ENCODE measurements around the gene BRF1. TPM values are rescaled to one million over a fixed set of nuclear protein-coding genes. Genes with fewer than 3 reads are reported as not detected.

BRF1 gene
- polyA plus RNA-seq, 1 of the 3 experiments (the other 2 are of a cell fraction) = 15.7 TPM

- H3K9ac ChIP-seq = no peak overlapping the region
- H3K79me2 ChIP-seq (ENCODE audit: insufficient read depth) = no peaks in the 10 kb centered on the region
- H3K4me2 ChIP-seq = no peak overlapping the region
- DNase-seq = no peak
- peak overlapping the region in 1 of 2 experiments; percentile 20; a peak in 1 of 4 replicates for H3K27ac ChIP-seq (ENCODE audit: low read depth in 2 of 2, low read length in 1 of 2)
- ChIA-PET POLR2A (no interaction called here), CTCF (interaction anchor here (0.7 to 2.4 kb wide), 8 partner anchors 12 to 162 kb away, joined by 3 to 10 read pairs (median 4); no protein-coding TSS in a partner anchor)
- H3K27me3 ChIP-seq (ENCODE audit: insufficient read depth) = no peaks in the 10 kb centered on the region
- H3F3A ChIP-seq (replicated peaks; ENCODE audit: insufficient read depth) = no peaks in the 10 kb centered on the region
- peaks cover 0 to 10% of the 10 kb centered on the region in 2 experiments for H3K36me3 ChIP-seq (replicated peaks in 1 of 2; ENCODE audit: control insufficient read depth in 1 of 2, insufficient read depth in 2 of 2, low read length in 1 of 2)
- H3K4me1 ChIP-seq (ENCODE audit: control insufficient read depth in 1 of 2, insufficient read depth in 2 of 2, low read depth in 1 of 2, low read length in 1 of 2) = peaks cover 0 to 96% of the 10 kb centered on the region in 2 experiments; a peak in 1 of 4 replicates
- no peaks in the 10 kb centered on the region for H3K9me3 ChIP-seq
- TF ChIP-seq EZH2phosphoT487 (IDR thresholded peaks at IDR 0.05; ENCODE audit: borderline replicate concordance, low read depth) (no peak), ZBTB33 (IDR thresholded peaks at IDR 0.05; ENCODE audit: borderline replicate concordance, low read depth) (no peak), RAD21 (IDR thresholded peaks at IDR 0.05; ENCODE audit: low read length) (0 out of 2 replicates have a peak, but pooled peaks have one; percentile 3)
- H3K9me2 ChIP-seq = no peaks in the 10 kb centered on the region
- no peak overlapping the region for H2AFZ ChIP-seq (ENCODE audit: low read depth)
- 94% methylated on average over 8 of the region's 13 CpGs for WGBS (ENCODE audit: low lambda C conversion rate)
- H4K20me1 ChIP-seq (ENCODE audit: insufficient read depth) = no peaks in the 10 kb centered on the region
- H3K4me3 ChIP-seq (ENCODE audit: low read depth in 2 of 2, low read length in 1 of 2) = no peak overlapping the region
These were observed 93.3 kb downstream of the BRF1 start for GRCh38 chr14:105207460-105207901.

- 80% methylated on average over 2 of the region's 5 CpGs for WGBS (ENCODE audit: low lambda C conversion rate)
- Histone ChIP-seq H3K4me3 (ENCODE audit: low read depth in 2 of 2, low read length in 1 of 2) (no peak overlapping the region), H2AFZ (ENCODE audit: low read depth) (no peak overlapping the region), H3K9ac (no peak overlapping the region), H3K9me2 (no peaks in the 10 kb centered on the region), H3K36me3 (replicated peaks in 1 of 2; ENCODE audit: control insufficient read depth in 1 of 2, insufficient read depth in 2 of 2, low read length in 1 of 2) (peaks cover 0 to 10% of the 10 kb centered on the region in 2 experiments), H3K4me2 (no peak overlapping the region), H3K27me3 (ENCODE audit: insufficient read depth) (no peaks in the 10 kb centered on the region), H4K20me1 (ENCODE audit: insufficient read depth) (no peaks in the 10 kb centered on the region), H3F3A (replicated peaks; ENCODE audit: insufficient read depth) (no peaks in the 10 kb centered on the region), H3K27ac (ENCODE audit: low read depth in 2 of 2, low read length in 1 of 2) (peak overlapping the region in 1 of 2 experiments; percentile 22; a peak in 1 of 4 replicates), H3K79me2 (ENCODE audit: insufficient read depth) (no peaks in the 10 kb centered on the region), H3K4me1 (ENCODE audit: control insufficient read depth in 1 of 2, insufficient read depth in 2 of 2, low read depth in 1 of 2, low read length in 1 of 2) (peaks cover 0 to 96% of the 10 kb centered on the region in 2 experiments; a peak in 1 of 4 replicates), H3K9me3 (no peaks in the 10 kb centered on the region)
- no peak for DNase-seq
- POLR2A ChIA-PET = no interaction called here
- CTCF ChIA-PET = interaction anchor here (0.7 to 2.4 kb wide), 9 partner anchors 12 to 161 kb away, joined by 3 to 10 read pairs (median 4); partner anchors contain the start of gene BTBD6
- no peak for TF ChIP-seq PBX3 (IDR thresholded peaks at IDR 0.05)
- no peak for TF ChIP-seq MAX (IDR thresholded peaks at IDR 0.05; ENCODE audit: low read depth)
- no peak for TF ChIP-seq JUND (IDR thresholded peaks at IDR 0.05)
- TF ChIP-seq FOXJ3 (CRISPR knock-in tag; IDR thresholded peaks at IDR 0.05) = no peak
- TF ChIP-seq USF2 (IDR thresholded peaks at IDR 0.05; ENCODE audit: borderline replicate concordance, low read depth, low read length) = no peak
- TF ChIP-seq FOXM1 (IDR thresholded peaks at IDR 0.05; ENCODE audit: low read depth) = no peak
- TF ChIP-seq SIN3A (IDR thresholded peaks at IDR 0.05; ENCODE audit: borderline replicate concordance, low read depth, low read length) = no peak
- no peak for TF ChIP-seq YY1 (IDR thresholded peaks at IDR 0.05; ENCODE audit: low read depth)
- TF ChIP-seq RFX5 (IDR thresholded peaks at IDR 0.05; ENCODE audit: low read length) = no peak
- TF ChIP-seq CTCF (IDR thresholded peaks at IDR 0.05) = no peak
- no peak for TF ChIP-seq IRF3 (IDR thresholded peaks at IDR 0.05; ENCODE audit: low read depth, low read length)
- no peak for TF ChIP-seq FOSL2 (IDR thresholded peaks at IDR 0.05; ENCODE audit: borderline replicate concordance, low read depth)
- TF ChIP-seq ZBTB33 (IDR thresholded peaks at IDR 0.05; ENCODE audit: borderline replicate concordance, low read depth) = no peak
- no peak for TF ChIP-seq RXRA (IDR thresholded peaks at IDR 0.05; ENCODE audit: borderline replicate concordance, low read depth)
- TF ChIP-seq GATA2 (CRISPR knock-in tag; IDR thresholded peaks at IDR 0.05) = no peak
These were observed 93.9 kb downstream of the BRF1 start for GRCh38 chr14:105206873-105207272.

All from SK-N-SH (cell line).